PC-3 (cell line): Measurements from ENCODE around the gene FNBP1L. TPM values are rescaled to one million over a fixed set of nuclear protein-coding genes. Genes with fewer than 3 reads are reported as not detected.

Experiments
- ATAC-seq: fragments of 200-7000 bp; cut with Tn5 transposase; 2 replicates; pipeline ENCODE4 v1.9.1; 2020; ENCODE audit warnings: mild to moderate bottlenecking, moderate library complexity
- BruUV-seq: library from RNA; stranded (reverse); fragments of 400-500 nt; replicated peaks from 2 replicates; lab custom pipeline; 2021; lab: Mats Ljungman, UMichigan
- CTCF ChIA-PET: fragments of 300-600 bp; sonication (Branson Sonifier 250); formaldehyde crosslinking; loops from one replicate; lab custom pipeline; 2022; ENCODE audit warnings: antibody characterized with exemption; lab: Charles Lee
- POLR2A ChIA-PET: fragments of 300-600 bp; sonication (Branson Sonifier 250); formaldehyde crosslinking; loops from one replicate; lab custom pipeline; 2022; ENCODE audit warnings: antibody characterized with exemption; ENCODE audit not compliant: unreplicated experiment; lab: Charles Lee
- DNase-seq: peaks from one replicate; pipeline ENCODE4 v3.0.0-alpha.2; 2015
- H2AFZ ChIP-seq: fragments of 300-600 bp; sonication (generic); 2 replicates; pipeline ENCODE4 v1.6.0; 2016; ENCODE audit warnings: antibody characterized with exemption, low read length
- H3F3A ChIP-seq: fragments of 300-600 bp; sonication (generic); one replicate; pipeline ENCODE4 v1.6.0; 2017; ENCODE audit warnings: antibody characterized with exemption, low read length, control low read depth, mild to moderate bottlenecking; ENCODE audit not compliant: unreplicated experiment
- H3K27ac ChIP-seq: fragments of 300-600 bp; sonication (generic); 2 replicates; pipeline ENCODE4 v1.5.1; 2016; ENCODE audit warnings: mild to moderate bottlenecking, low read length
- H3K27me3 ChIP-seq: fragments of 300-600 bp; sonication (generic); 2 replicates; pipeline ENCODE4 v1.6.1; 2016; ENCODE audit warnings: low read length, mixed read lengths
- H3K36me3 ChIP-seq: fragments of 300-600 bp; sonication (generic); 2 replicates; pipeline ENCODE4 v1.6.1; 2016; ENCODE audit warnings: low read depth, mixed run types, low read length, mixed read lengths
- H3K4me1 ChIP-seq: fragments of 300-600 bp; sonication (generic); 2 replicates; pipeline ENCODE4 v1.5.1; 2016; ENCODE audit warnings: low read length; ENCODE audit not compliant: insufficient read depth
- H3K4me2 ChIP-seq: fragments of 300-600 bp; sonication (generic); 2 replicates; pipeline ENCODE4 v1.6.0; 2016; ENCODE audit warnings: low read length
- H3K4me3 ChIP-seq: fragments of 300-600 bp; sonication (generic); 2 replicates; pipeline ENCODE4 v1.5.1; 2016; ENCODE audit warnings: mild to moderate bottlenecking, low read length, mixed read lengths
- H3K79me2 ChIP-seq: fragments of 300-600 bp; sonication (generic); 2 replicates; pipeline ENCODE4 v1.6.1; 2017; ENCODE audit warnings: low read length, mixed read lengths
- H3K9ac ChIP-seq: fragments of 300-600 bp; sonication (generic); 2 replicates; pipeline ENCODE4 v1.6.0; 2016; ENCODE audit warnings: mild to moderate bottlenecking, low read length
- H3K9me2 ChIP-seq: fragments of 300-600 bp; sonication (generic); replicated peaks from 2 replicates; pipeline ENCODE4 v1.6.1; 2016; ENCODE audit warnings: mixed run types, low read length, mixed read lengths
- H3K9me3 ChIP-seq: fragments of 300-600 bp; sonication (generic); 2 replicates; pipeline ENCODE4 v1.6.1; 2016; ENCODE audit warnings: low read length, mixed read lengths
- H4K20me1 ChIP-seq: fragments of 300-600 bp; sonication (generic); 2 replicates; pipeline ENCODE4 v1.6.1; 2016; ENCODE audit warnings: low read length, mixed read lengths
- EZH2 ChIP-seq: fragments of 300-600 bp; sonication (generic); IDR thresholded peaks from one replicate; pipeline ENCODE4 v1.6.1; 2017; ENCODE audit warnings: antibody characterized with exemption, mild to moderate bottlenecking, low read length; ENCODE audit not compliant: unreplicated experiment
- EZH2phosphoT487 ChIP-seq: fragments of 300-600 bp; sonication (generic); IDR thresholded peaks from 2 replicates; pipeline ENCODE4 v1.6.1; 2018; ENCODE audit warnings: mild to moderate bottlenecking, antibody characterized with exemption, low read length, borderline replicate concordance
- intact Hi-C: fragments of 100-400 bp; cut with micrococcal nuclease; formaldehyde crosslinking; loops from 2 replicates; pipeline ENCODE4 v1.9.0; 2023
- total RNA-seq: library from RNA; depleted of rRNA; stranded (reverse); fragments of >200 nt; gene quantifications from 2 replicates; pipeline ENCODE4 v1.2.3, GENCODE V29; 2014
- TF ChIP-seq, protein P1 (sequence below): fragments of 300-600 bp; sonication (generic); conservative IDR thresholded peaks from 2 replicates; pipeline ENCODE4 v1.5.1; 2017; ENCODE audit warnings: antibody characterized with exemption, low read depth, mild to moderate bottlenecking, low read length

Gene FNBP1L
- total RNA-seq, 1 experiment from 2014 or later, result 28.3 TPM

DNA sequence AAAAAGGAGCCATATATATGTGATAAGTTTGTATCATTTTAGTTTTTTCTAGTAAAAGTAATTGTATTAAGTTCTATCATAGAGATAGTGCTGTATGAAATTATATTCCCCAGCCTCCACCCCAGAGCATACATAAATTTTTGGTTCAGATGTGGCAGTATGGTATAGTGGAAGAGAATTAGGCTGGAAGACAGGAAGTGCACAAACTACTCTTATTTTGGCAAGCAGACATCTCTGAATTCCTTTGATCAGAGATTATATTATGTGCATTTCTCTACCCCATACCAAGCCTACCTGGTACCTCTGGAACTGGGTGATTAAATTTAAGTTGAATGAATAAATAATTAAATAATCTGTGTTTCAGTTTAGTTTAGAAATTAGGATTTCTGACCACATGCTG, 55.9 kb downstream of the FNBP1L start:
- CTCF ChIA-PET, result no interaction called here
- no peak overlapping the region for H3K4me3 ChIP-seq
- H3K9ac ChIP-seq, result no peak overlapping the region
- H3K36me3 ChIP-seq, result no peaks in the 10 kb centered on the region
- BruUV-seq, result no TSS peak
- POLR2A ChIA-PET, result no interaction called here
- no peaks in the 10 kb centered on the region for H3K9me3 ChIP-seq
- ATAC-seq (no peak), DNase-seq (no peak)
- TF ChIP-seq, protein P1, sequence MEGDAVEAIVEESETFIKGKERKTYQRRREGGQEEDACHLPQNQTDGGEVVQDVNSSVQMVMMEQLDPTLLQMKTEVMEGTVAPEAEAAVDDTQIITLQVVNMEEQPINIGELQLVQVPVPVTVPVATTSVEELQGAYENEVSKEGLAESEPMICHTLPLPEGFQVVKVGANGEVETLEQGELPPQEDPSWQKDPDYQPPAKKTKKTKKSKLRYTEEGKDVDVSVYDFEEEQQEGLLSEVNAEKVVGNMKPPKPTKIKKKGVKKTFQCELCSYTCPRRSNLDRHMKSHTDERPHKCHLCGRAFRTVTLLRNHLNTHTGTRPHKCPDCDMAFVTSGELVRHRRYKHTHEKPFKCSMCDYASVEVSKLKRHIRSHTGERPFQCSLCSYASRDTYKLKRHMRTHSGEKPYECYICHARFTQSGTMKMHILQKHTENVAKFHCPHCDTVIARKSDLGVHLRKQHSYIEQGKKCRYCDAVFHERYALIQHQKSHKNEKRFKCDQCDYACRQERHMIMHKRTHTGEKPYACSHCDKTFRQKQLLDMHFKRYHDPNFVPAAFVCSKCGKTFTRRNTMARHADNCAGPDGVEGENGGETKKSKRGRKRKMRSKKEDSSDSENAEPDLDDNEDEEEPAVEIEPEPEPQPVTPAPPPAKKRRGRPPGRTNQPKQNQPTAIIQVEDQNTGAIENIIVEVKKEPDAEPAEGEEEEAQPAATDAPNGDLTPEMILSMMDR, result no peak
- no peak for TF ChIP-seq EZH2phosphoT487
- no peak for TF ChIP-seq EZH2
- H2AFZ ChIP-seq, result no peak overlapping the region
- H3K4me1 ChIP-seq, result peaks cover 6% of the 10 kb centered on the region
- no peaks in the 10 kb centered on the region for H3K9me2 ChIP-seq
- intact Hi-C loops, result loop anchor here (10.0 kb wide), 2 partner anchors 51 to 59 kb away; partner anchors contain the start of gene FNBP1L
- no peaks in the 10 kb centered on the region for H3K27me3 ChIP-seq
- no peaks in the 10 kb centered on the region for H3F3A ChIP-seq
- H3K27ac ChIP-seq, result no peak overlapping the region
- no peak overlapping the region for H3K4me2 ChIP-seq
- H3K79me2 ChIP-seq, result peaks cover 19% of the 10 kb centered on the region
- H4K20me1 ChIP-seq, result 0 out of 2 replicates have a peak, but pooled peaks cover 9% of the 10 kb centered on the region

DNA sequence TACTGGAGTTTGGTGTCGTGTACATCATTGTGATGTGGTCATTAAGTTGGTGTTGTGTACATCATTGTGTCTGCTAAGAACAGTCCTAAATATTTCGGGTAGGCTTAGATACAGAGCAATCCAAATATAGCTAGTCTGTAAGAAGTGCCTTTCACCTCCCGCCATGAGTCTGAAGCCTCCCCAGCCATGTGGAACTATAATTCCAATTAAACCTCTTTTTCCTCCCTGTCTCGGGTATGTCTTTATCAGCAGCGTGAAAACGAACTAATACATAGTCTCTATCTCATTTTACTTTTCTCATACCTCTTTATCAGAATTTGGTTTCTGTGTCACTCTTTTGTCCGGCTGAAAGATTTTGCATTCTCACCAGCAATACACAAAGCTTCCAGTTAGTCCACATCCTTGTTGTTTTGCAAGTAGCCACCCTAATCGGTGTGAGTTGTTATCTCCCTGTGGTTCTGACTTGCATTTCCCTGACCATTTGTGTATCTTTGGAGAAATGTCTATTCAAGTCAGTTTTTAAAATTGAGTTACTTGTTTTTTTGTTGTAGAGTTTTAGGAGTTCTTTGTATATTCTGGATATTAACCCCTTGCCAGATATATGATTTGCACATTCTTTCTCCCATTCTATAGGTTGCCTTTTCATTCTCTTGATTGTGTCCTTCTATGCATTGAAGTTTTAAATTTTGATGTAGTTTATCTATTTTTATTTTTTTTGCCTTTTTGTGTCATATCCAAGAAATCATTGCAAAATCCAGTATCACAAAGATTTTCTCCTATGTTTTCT, 56.5 kb downstream of the FNBP1L start:
- H3K4me2 ChIP-seq, result no peak overlapping the region
- H2AFZ ChIP-seq, result no peak overlapping the region
- H3F3A ChIP-seq, result no peaks in the 10 kb centered on the region
- no TSS peak for BruUV-seq
- H3K4me3 ChIP-seq, result no peak overlapping the region
- DNase-seq (no peak), ATAC-seq (no peak)
- no peaks in the 10 kb centered on the region for H3K27me3 ChIP-seq
- no peaks in the 10 kb centered on the region for H3K9me3 ChIP-seq
- intact Hi-C loops, result loop anchor here (10.0 kb wide), 2 partner anchors 50 to 60 kb away; partner anchors contain the start of gene FNBP1L
- TF ChIP-seq EZH2 (no peak), EZH2phosphoT487 (no peak)
- TF ChIP-seq, protein P1, result no peak
- peaks cover 5% of the 10 kb centered on the region; the same call in 1 of the 2 replicates for H3K36me3 ChIP-seq
- peaks cover 19% of the 10 kb centered on the region for H3K79me2 ChIP-seq
- H3K4me1 ChIP-seq, result peaks cover 6% of the 10 kb centered on the region
- POLR2A ChIA-PET, result no interaction called here
- H4K20me1 ChIP-seq, result 0 out of 2 replicates have a peak, but pooled peaks cover 9% of the 10 kb centered on the region
- CTCF ChIA-PET, result no interaction called here
- no peaks in the 10 kb centered on the region for H3K9me2 ChIP-seq
- no peak overlapping the region for H3K27ac ChIP-seq
- no peak overlapping the region for H3K9ac ChIP-seq
